ENCODE measurements around the gene MRPL53. TPM values are rescaled to one million over a fixed set of nuclear protein-coding genes. Genes with fewer than 3 reads are reported as not detected.
A peak's percentile ranks its signal among the peaks of the same experiment; 100 is the strongest.

The MRPL53 gene
- total and polyA plus RNA-seq, 2 of the 8 experiments (the other 6 are each of a cell fraction or from before 2014, with no cell fraction given), result 36.6 to 46.3 TPM

GRCh38 chr2:74507145-74507925 is 34.9 kb upstream of the MRPL53 start, which contains the start of gene PCGF1 (continued):
- peak in 2 of 3 experiments; percentile 48 to 63; a peak in 3 of 4 replicates for TF ChIP-seq CTCF (IDR thresholded peaks at IDR 0.05; ENCODE audit: control extremely low read depth in 1 of 3, insufficient read depth in 1 of 3, low read depth in 1 of 3, low read length in 3 of 3)
- no peak for TF ChIP-seq SAP30 (IDR thresholded peaks at IDR 0.05; ENCODE audit: insufficient read depth, insufficient replicate concordance, low read length)
- TF ChIP-seq SP4 (IDR thresholded peaks at IDR 0.05; ENCODE audit: low read length), result no peak; the same call in 1 of the 2 replicates
- TF ChIP-seq EP300 (IDR thresholded peaks at IDR 0.05; ENCODE audit: borderline replicate concordance in 1 of 2, low read depth in 2 of 2, low read length in 2 of 2), result no peak
- no peak for TF ChIP-seq BRCA1 (IDR thresholded peaks at IDR 0.05; ENCODE audit: low read depth, low read length)
- TF ChIP-seq SP2 (IDR thresholded peaks at IDR 0.05; ENCODE audit: low read length), result peak; percentile 39
- peak; percentile 76; the same call in 1 of the 2 replicates for TF ChIP-seq GABPA (IDR thresholded peaks at IDR 0.05; ENCODE audit: borderline replicate concordance, insufficient read depth, low read length)
- no peak for TF ChIP-seq TEAD4 (IDR thresholded peaks at IDR 0.05; ENCODE audit: low read depth, low read length)
- peak; percentile 85 for TF ChIP-seq MAX (IDR thresholded peaks at IDR 0.05)
- TF ChIP-seq CHD1 (IDR thresholded peaks at IDR 0.05; ENCODE audit: low read depth, low read length), result no peak
- peak; percentile 9 to 28; a peak in 1 of 4 replicates for TF ChIP-seq RAD21 (IDR thresholded peaks at IDR 0.05 in 1 of 2, conservative IDR thresholded peaks at IDR 0.05 in 1 of 2; ENCODE audit: low read depth in 2 of 2, low read length in 2 of 2)
- peak; percentile 92 for TF ChIP-seq PHF8 (conservative IDR thresholded peaks at IDR 0.05; ENCODE audit: low read depth, low read length)
- TF ChIP-seq CREB1 (IDR thresholded peaks at IDR 0.05), result peak; percentile 68
- no peak for TF ChIP-seq ZNF274 (IDR thresholded peaks at IDR 0.05; ENCODE audit: borderline replicate concordance, extremely low read depth, low read length)
- no peak for TF ChIP-seq CBX5 (IDR thresholded peaks at IDR 0.05; ENCODE audit: low read depth, low read length)
- no peak for TF ChIP-seq JUND (IDR thresholded peaks at IDR 0.05; ENCODE audit: low read length)
- TF ChIP-seq FOSL1 (IDR thresholded peaks at IDR 0.05; ENCODE audit: insufficient read depth, low read depth, low read length), result no peak
- no peak for TF ChIP-seq CTBP2 (IDR thresholded peaks at IDR 0.05; ENCODE audit: borderline replicate concordance, insufficient read depth, insufficient read length, low read length)
- peak; percentile 71 for TF ChIP-seq TAF1 (IDR thresholded peaks at IDR 0.05; ENCODE audit: low read depth, low read length)
- TF ChIP-seq KDM5A (IDR thresholded peaks at IDR 0.05; ENCODE audit: low read length), result no peak
